HEK293 (cell line): Measurements from ENCODE around the gene TUBGCP3.

Experiments
- CTCF ChIA-PET: fragments of 350-600 bp; formaldehyde crosslinking; extraction: SDS; loops from one replicate; lab custom pipeline; 2021; ENCODE audit warnings: antibody characterized with exemption; lab: Yijun Ruan, JAX
- POLR2A ChIA-PET: fragments of 300-600 bp; formaldehyde crosslinking; extraction: SDS; loops from one replicate; lab custom pipeline; 2020; ENCODE audit warnings: antibody characterized with exemption, inconsistent platforms; lab: Yijun Ruan, JAX
- H3K27ac ChIP-seq: fragments of 200-500 bp; sonication (Bioruptor generic); 2 replicates; pipeline ENCODE4 v1.5.1; 2014; ENCODE audit warnings: low read depth, low read length, control low read depth, inconsistent platforms; ENCODE audit errors: extremely low read depth
- H3K36me3 ChIP-seq, 2 experiments: fragments of 200-500 bp in 1 of 2; sonication (Bioruptor generic) in 1 of 2; 1 replicate in 1 of 2; 2 replicates in 1 of 2; pipeline ENCODE4 v1.5.1; 2014 to 2017; ENCODE audit warnings: inconsistent platforms in 2 of 2, low read length in 2 of 2; ENCODE audit not compliant: control insufficient read depth in 2 of 2, insufficient read depth in 1 of 2
- H3K4me1 ChIP-seq: fragments of 200-500 bp; sonication (Bioruptor generic); 2 replicates; pipeline ENCODE4 v1.5.1; 2014; ENCODE audit warnings: mild to moderate bottlenecking, low read length, inconsistent platforms; ENCODE audit not compliant: control insufficient read depth, insufficient read depth
- H3K4me3 ChIP-seq: 2 replicates; pipeline ENCODE4 v1.5.1; 2011; ENCODE audit warnings: low read depth, mild to moderate bottlenecking, control low read depth, low read length, moderate library complexity
- H3K9me3 ChIP-seq: fragments of 200-500 bp; sonication (Bioruptor generic); 2 replicates; pipeline ENCODE4 v1.5.1; 2014; ENCODE audit warnings: low read depth, low read length, inconsistent platforms; ENCODE audit not compliant: control insufficient read depth, insufficient read depth
- AEBP2 ChIP-seq: fragments of 450-650 bp; formaldehyde crosslinking; IDR thresholded peaks from 2 replicates; pipeline ENCODE4 v1.5.1; 2016; ENCODE audit warnings: missing biosample characterization, missing genetic modification characterization, borderline replicate concordance
- BCL11A ChIP-seq: fragments of 450-650 bp; formaldehyde crosslinking; IDR thresholded peaks from 2 replicates; pipeline ENCODE4 v1.5.1; 2016; ENCODE audit warnings: low read depth, missing biosample characterization, missing genetic modification characterization
- GLIS1 ChIP-seq: fragments of 450-650 bp; formaldehyde crosslinking; IDR thresholded peaks from 2 replicates; pipeline ENCODE4 v1.5.1; 2016; ENCODE audit warnings: missing biosample characterization, missing genetic modification characterization
- KLF16 ChIP-seq: fragments of 450-650 bp; formaldehyde crosslinking; IDR thresholded peaks from 2 replicates; pipeline ENCODE4 v1.5.1; 2017; ENCODE audit warnings: missing biosample characterization, missing genetic modification characterization
- SCRT2 ChIP-seq: fragments of 450-650 bp; formaldehyde crosslinking; IDR thresholded peaks from 2 replicates; pipeline ENCODE4 v1.5.1; 2016; ENCODE audit warnings: missing biosample characterization, missing genetic modification characterization
- WT1 ChIP-seq: fragments of 450-650 bp; formaldehyde crosslinking; IDR thresholded peaks from 2 replicates; pipeline ENCODE4 v1.5.1; 2016; ENCODE audit warnings: missing biosample characterization, missing genetic modification characterization
- YY1 ChIP-seq: fragments of 450-650 bp; formaldehyde crosslinking; IDR thresholded peaks from 2 replicates; pipeline ENCODE4 v1.5.1; 2018; ENCODE audit warnings: missing biosample characterization, missing genetic modification characterization
- ZBTB17 ChIP-seq: fragments of 450-650 bp; formaldehyde crosslinking; IDR thresholded peaks from 2 replicates; pipeline ENCODE4 v1.5.1; 2016; ENCODE audit warnings: missing biosample characterization, missing genetic modification characterization
- ZBTB8A ChIP-seq: fragments of 450-650 bp; formaldehyde crosslinking; IDR thresholded peaks from 2 replicates; pipeline ENCODE4 v1.5.1; 2016; ENCODE audit warnings: missing biosample characterization, missing genetic modification characterization
- ZFP3 ChIP-seq: fragments of 450-650 bp; formaldehyde crosslinking; IDR thresholded peaks from 2 replicates; pipeline ENCODE4 v1.5.1; 2016; ENCODE audit warnings: low read depth, missing biosample characterization, missing genetic modification characterization
- ZFP69B ChIP-seq: fragments of 450-650 bp; formaldehyde crosslinking; IDR thresholded peaks from 2 replicates; pipeline ENCODE4 v1.5.1; 2016; ENCODE audit warnings: missing biosample characterization, missing genetic modification characterization
- ZNF266 ChIP-seq: fragments of 450-650 bp; formaldehyde crosslinking; IDR thresholded peaks from 2 replicates; pipeline ENCODE4 v1.5.1; 2016; ENCODE audit warnings: missing biosample characterization, missing genetic modification characterization, low read depth
- ZNF416 ChIP-seq: fragments of 450-650 bp; formaldehyde crosslinking; IDR thresholded peaks from 2 replicates; pipeline ENCODE4 v1.5.1; 2016; ENCODE audit warnings: missing biosample characterization, missing genetic modification characterization
- ZNF426 ChIP-seq: fragments of 450-650 bp; formaldehyde crosslinking; IDR thresholded peaks from 2 replicates; pipeline ENCODE4 v1.5.1; 2017; ENCODE audit warnings: missing biosample characterization, missing genetic modification characterization, mild to moderate bottlenecking, inconsistent platforms, moderate library complexity
- ZNF544 ChIP-seq: fragments of 450-650 bp; formaldehyde crosslinking; IDR thresholded peaks from 2 replicates; pipeline ENCODE4 v1.5.0; 2017; ENCODE audit warnings: missing biosample characterization, missing genetic modification characterization
- ZNF596 ChIP-seq: fragments of 450-650 bp; IDR thresholded peaks from 2 replicates; pipeline ENCODE4 v1.5.0; 2018; ENCODE audit warnings: missing biosample characterization, mild to moderate bottlenecking, missing genetic modification characterization, moderate library complexity
- ZNF629 ChIP-seq: fragments of 450-650 bp; formaldehyde crosslinking; IDR thresholded peaks from 2 replicates; pipeline ENCODE4 v1.5.1; 2017; ENCODE audit warnings: missing biosample characterization, missing genetic modification characterization
- ZNF704 ChIP-seq: fragments of 450-650 bp; formaldehyde crosslinking; IDR thresholded peaks from 2 replicates; pipeline ENCODE4 v1.5.1; 2016; ENCODE audit warnings: missing biosample characterization, missing genetic modification characterization
- ZNF837 ChIP-seq: fragments of 450-650 bp; formaldehyde crosslinking; IDR thresholded peaks from 2 replicates; pipeline ENCODE4 v1.5.1; 2016; ENCODE audit warnings: missing biosample characterization, missing genetic modification characterization
- ZSCAN16 ChIP-seq: fragments of 450-650 bp; formaldehyde crosslinking; IDR thresholded peaks from 2 replicates; pipeline ENCODE4 v1.5.1; 2016; ENCODE audit warnings: missing biosample characterization, missing genetic modification characterization
- ZXDB ChIP-seq: fragments of 450-650 bp; formaldehyde crosslinking; IDR thresholded peaks from 2 replicates; pipeline ENCODE4 v1.5.1; 2016; ENCODE audit warnings: missing biosample characterization, missing genetic modification characterization
- TF ChIP-seq, protein P1 (sequence below): fragments of 450-650 bp; formaldehyde crosslinking; IDR thresholded peaks from 2 replicates; pipeline ENCODE4 v1.5.1; 2016; ENCODE audit warnings: missing biosample characterization, missing genetic modification characterization
- TF ChIP-seq, protein P2 (sequence below): fragments of 450-650 bp; formaldehyde crosslinking; IDR thresholded peaks from 2 replicates; pipeline ENCODE4 v1.5.1; 2017; ENCODE audit warnings: missing biosample characterization, mild to moderate bottlenecking, missing genetic modification characterization, moderate library complexity
- TF ChIP-seq, protein P3 (sequence below): fragments of 450-650 bp; formaldehyde crosslinking; IDR thresholded peaks from 2 replicates; pipeline ENCODE4 v1.5.1; 2016; ENCODE audit warnings: missing biosample characterization, missing genetic modification characterization

The TUBGCP3 gene

DNA sequence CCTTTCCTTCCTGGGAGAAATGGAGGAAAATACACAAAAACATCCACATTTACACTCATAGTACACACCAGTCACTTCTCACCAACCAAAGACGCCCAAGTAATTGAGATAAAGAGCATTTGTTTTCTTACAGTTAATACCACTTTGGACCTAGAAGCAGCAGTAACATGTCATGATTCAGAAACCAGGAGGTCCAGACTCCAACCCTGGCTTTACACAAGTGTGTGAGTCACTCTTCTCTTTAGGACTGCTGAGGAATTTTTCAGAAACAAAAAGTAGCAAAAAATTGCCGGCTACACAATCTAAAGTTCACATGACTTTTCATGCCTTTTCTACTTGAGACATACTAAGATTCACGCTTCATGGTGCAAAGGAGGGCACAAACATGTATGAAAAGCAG, 42.1 kb downstream of the TUBGCP3 start:
- no peak overlapping the region for H3K4me3 ChIP-seq
- no peaks in the 10 kb centered on the region for H3K4me1 ChIP-seq
- H3K36me3 ChIP-seq = peaks cover 0 to 35% of the 10 kb centered on the region in 2 experiments
- no peak overlapping the region for H3K27ac ChIP-seq
- POLR2A ChIA-PET = no interaction called here
- CTCF ChIA-PET = no interaction called here
- TF ChIP-seq, protein P1, sequence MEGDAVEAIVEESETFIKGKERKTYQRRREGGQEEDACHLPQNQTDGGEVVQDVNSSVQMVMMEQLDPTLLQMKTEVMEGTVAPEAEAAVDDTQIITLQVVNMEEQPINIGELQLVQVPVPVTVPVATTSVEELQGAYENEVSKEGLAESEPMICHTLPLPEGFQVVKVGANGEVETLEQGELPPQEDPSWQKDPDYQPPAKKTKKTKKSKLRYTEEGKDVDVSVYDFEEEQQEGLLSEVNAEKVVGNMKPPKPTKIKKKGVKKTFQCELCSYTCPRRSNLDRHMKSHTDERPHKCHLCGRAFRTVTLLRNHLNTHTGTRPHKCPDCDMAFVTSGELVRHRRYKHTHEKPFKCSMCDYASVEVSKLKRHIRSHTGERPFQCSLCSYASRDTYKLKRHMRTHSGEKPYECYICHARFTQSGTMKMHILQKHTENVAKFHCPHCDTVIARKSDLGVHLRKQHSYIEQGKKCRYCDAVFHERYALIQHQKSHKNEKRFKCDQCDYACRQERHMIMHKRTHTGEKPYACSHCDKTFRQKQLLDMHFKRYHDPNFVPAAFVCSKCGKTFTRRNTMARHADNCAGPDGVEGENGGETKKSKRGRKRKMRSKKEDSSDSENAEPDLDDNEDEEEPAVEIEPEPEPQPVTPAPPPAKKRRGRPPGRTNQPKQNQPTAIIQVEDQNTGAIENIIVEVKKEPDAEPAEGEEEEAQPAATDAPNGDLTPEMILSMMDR (tag by site-specific recombination) = no peak
- TF ChIP-seq ZNF704 (no peak), ZFP69B (tag by site-specific recombination) (no peak), ZNF426 (tag by site-specific recombination) (no peak), ZSCAN16 (tag by site-specific recombination) (no peak), YY1 (tag by site-specific recombination) (no peak)
- H3K9me3 ChIP-seq = no peaks in the 10 kb centered on the region

DNA sequence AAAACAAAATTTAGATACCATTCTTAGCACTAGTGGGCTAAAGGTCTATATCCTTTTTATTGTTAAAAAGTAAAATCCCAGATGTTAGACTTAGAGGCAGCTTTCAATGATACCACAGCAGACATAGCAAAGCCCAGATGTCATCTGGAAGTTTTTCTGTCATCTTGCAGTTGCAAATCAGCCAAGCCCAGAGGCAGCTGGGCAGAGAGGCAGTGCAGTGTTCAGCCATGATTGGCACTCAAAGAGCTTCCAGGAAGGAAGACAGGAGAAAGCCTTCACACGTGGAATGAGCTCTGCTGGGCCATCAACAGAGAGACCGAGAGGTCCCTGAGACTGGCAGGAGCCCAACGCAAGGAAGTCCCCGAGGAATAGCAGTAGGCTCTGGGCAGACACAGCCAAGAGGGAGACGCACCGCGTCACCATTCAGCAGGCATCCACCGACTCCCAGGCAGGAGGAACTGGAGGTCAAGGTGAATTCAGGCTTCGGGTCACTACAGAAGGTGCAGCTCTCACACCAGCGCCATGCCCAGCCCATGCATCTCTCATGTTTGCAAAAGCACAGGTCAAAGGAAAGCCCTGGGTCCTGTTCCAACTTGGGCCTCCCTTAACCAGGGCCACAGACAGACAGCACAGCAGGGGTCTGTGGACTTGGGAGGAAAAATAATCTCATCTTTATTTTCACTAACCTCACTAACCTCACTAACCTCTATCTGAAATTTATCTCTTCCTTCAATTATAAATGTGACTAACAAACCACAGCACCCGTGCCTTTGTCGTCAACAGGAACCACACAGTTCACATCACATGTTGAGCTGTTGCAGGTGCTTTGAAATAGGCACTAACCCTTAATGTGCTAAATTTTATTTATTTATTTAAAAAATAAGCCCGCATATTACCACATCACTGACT, 54.9 kb downstream of the TUBGCP3 start:
- POLR2A ChIA-PET = no interaction called here
- Histone ChIP-seq H3K4me3 (no peak overlapping the region), H3K36me3 (no peaks in the 10 kb centered on the region; a peak in 1 of 3 replicates), H3K27ac (no peak overlapping the region), H3K9me3 (no peaks in the 10 kb centered on the region), H3K4me1 (peaks cover 8% of the 10 kb centered on the region; the same call in 1 of the 2 replicates)
- TF ChIP-seq ZBTB8A = no peak
- TF ChIP-seq, protein P2, sequence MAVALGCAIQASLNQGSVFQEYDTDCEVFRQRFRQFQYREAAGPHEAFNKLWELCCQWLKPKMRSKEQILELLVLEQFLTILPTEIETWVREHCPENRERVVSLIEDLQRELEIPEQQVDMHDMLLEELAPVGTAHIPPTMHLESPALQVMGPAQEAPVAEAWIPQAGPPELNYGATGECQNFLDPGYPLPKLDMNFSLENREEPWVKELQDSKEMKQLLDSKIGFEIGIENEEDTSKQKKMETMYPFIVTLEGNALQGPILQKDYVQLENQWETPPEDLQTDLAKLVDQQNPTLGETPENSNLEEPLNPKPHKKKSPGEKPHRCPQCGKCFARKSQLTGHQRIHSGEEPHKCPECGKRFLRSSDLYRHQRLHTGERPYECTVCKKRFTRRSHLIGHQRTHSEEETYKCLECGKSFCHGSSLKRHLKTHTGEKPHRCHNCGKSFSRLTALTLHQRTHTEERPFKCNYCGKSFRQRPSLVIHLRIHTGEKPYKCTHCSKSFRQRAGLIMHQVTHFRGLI (tag by site-specific recombination) = 0 out of 2 replicates have a peak, but pooled peaks have one; percentile 22
- peak; percentile 68 for TF ChIP-seq WT1 (tag by site-specific recombination)
- TF ChIP-seq BCL11A (tag by site-specific recombination) = no peak
- no peak for TF ChIP-seq ZNF266 (tag by site-specific recombination)
- TF ChIP-seq KLF16 = no peak
- TF ChIP-seq ZNF837 = no peak
- TF ChIP-seq ZNF629 (tag by site-specific recombination) = peak; percentile 36; the same call in 1 of the 2 replicates
- TF ChIP-seq ZBTB17 (tag by site-specific recombination) = 0 out of 2 replicates have a peak, but pooled peaks have one; percentile 29
- TF ChIP-seq ZNF596 (tag by site-specific recombination) = no peak
- CTCF ChIA-PET = no interaction called here

GRCh38 chr13:112531263-112531794, 56.6 kb downstream of the TUBGCP3 start:
- peaks cover 3 to 5% of the 10 kb centered on the region in 2 experiments; a peak in 2 of 3 replicates for H3K36me3 ChIP-seq
- POLR2A ChIA-PET = no interaction called here
- H3K4me1 ChIP-seq = peaks cover 8% of the 10 kb centered on the region; the same call in 1 of the 2 replicates
- CTCF ChIA-PET = interaction anchor here (0.7 kb wide), 1 partner anchor 519 kb away, joined by 3 read pairs; no protein-coding TSS in a partner anchor
- no peaks in the 10 kb centered on the region for H3K9me3 ChIP-seq
- no peak overlapping the region for H3K4me3 ChIP-seq
- no peak overlapping the region for H3K27ac ChIP-seq
- TF ChIP-seq AEBP2 (tag by site-specific recombination) (no peak), ZFP3 (no peak), ZXDB (tag by site-specific recombination) (no peak), GLIS1 (tag by site-specific recombination) (no peak), ZNF544 (tag by site-specific recombination) (no peak), ZBTB17 (tag by site-specific recombination) (peak; percentile 78), ZNF416 (tag by site-specific recombination) (no peak), SCRT2 (no peak)
- TF ChIP-seq, protein P3, sequence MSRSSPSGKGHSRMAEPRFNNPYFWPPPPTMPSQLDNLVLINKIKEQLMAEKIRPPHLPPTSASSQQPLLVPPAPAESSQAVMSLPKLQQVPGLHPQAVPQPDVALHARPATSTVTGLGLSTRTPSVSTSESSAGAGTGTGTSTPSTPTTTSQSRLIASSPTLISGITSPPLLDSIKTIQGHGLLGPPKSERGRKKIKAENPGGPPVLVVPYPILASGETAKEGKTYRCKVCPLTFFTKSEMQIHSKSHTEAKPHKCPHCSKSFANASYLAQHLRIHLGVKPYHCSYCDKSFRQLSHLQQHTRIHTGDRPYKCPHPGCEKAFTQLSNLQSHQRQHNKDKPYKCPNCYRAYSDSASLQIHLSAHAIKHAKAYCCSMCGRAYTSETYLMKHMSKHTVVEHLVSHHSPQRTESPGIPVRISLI (tag by site-specific recombination) = no peak
